Left lung (tissue), 8 donors: ENCODE results near the gene GNL2. TPM values are rescaled to one million over a fixed set of nuclear protein-coding genes. Genes with fewer than 3 reads are reported as not detected.

Experiments used
- polyA plus RNA-seq, 6 donors: library from polyadenylated mRNA; unstranded; fragments of 120-200 nt; gene quantifications; one replicate each; pipeline ENCODE4 v1.2.1, GENCODE V29; 2013; ENCODE audit not compliant: insufficient read length in 6 of 6
- total RNA-seq, 2 donors: library from RNA; stranded (reverse); fragmentation: NEBNext Ultra II Directional; extraction: Animal tissue kit (Norgen Biotek cat#: 25700); gene quantifications; one replicate each; pipeline ENCODE4 v1.2.1, GENCODE V29; 2021
- donor health status: DM: no; HTN: yes; CAD: no.
- donor health status: DM: no; HTN: no; CAD: no.

Gene GNL2
- total and polyA plus RNA-seq, 8 donors, result 32.2 to 70.8 (median 62.3) TPM

Other genes with a start within 250 kb of the GNL2 start
- 10 to 100 TPM; 10.2 to 28.0 TPM for gene ZC3H12A, start 121.4 kb downstream of the GNL2 start, total RNA-seq
- 1 to 10 TPM; 1.1 to 3.2 (median 1.9) TPM for gene ZC3H12A, start 121.4 kb downstream of the GNL2 start, polyA plus RNA-seq
- 10 to 100 TPM; 47.7 to 56.0 TPM for gene MEAF6, start 81.2 kb downstream of the GNL2 start, total RNA-seq
- 10 to 100 TPM; 84.2 to 94.7 (median 87.9) TPM for gene MEAF6, start 81.2 kb downstream of the GNL2 start, polyA plus RNA-seq
- gene SNIP1, start 41.6 kb downstream of the GNL2 start, total RNA-seq, result 10 to 100 TPM; 12.3 to 12.6 TPM
- 10 to 100 TPM; 12.3 to 17.3 (median 14.3) TPM for gene SNIP1, start 41.6 kb downstream of the GNL2 start, polyA plus RNA-seq
- gene DNALI1, start 39.0 kb downstream of the GNL2 start, total RNA-seq, result 10 to 100 TPM; 17.9 to 24.1 TPM
- gene DNALI1, start 39.0 kb downstream of the GNL2 start, polyA plus RNA-seq, result 10 to 100 TPM; 44.3 to 60.5 (median 51.6) TPM
- 1 to 10 TPM in 1 of 2 donors, under 1 TPM in 1; 0.52 to 1.2 TPM for gene RSPO1, start 39.0 kb upstream of the GNL2 start, total RNA-seq
- gene RSPO1, start 39.0 kb upstream of the GNL2 start, polyA plus RNA-seq, result 1 to 10 TPM in 5 of 6 donors, under 1 TPM in 1; 0.93 to 2.2 (median 1.6) TPM
- gene CDCA8, start 96.6 kb upstream of the GNL2 start, total RNA-seq, result 1 to 10 TPM; 3.4 to 5.8 TPM
- gene CDCA8, start 96.6 kb upstream of the GNL2 start, polyA plus RNA-seq, result 10 to 100 TPM; 12.9 to 32.6 (median 16.4) TPM
- 1 to 10 TPM; 2.3 to 3.2 TPM for gene EPHA10, start 169.2 kb upstream of the GNL2 start, total RNA-seq
- gene EPHA10, start 169.2 kb upstream of the GNL2 start, polyA plus RNA-seq, result under 1 TPM; 0.13 to 0.25 (median 0.18) TPM
- 10 to 100 TPM in 1 of 2 donors, 1 to 10 TPM in 1; 8.6 to 11.2 TPM for gene MANEAL, start 197.9 kb upstream of the GNL2 start, total RNA-seq
- gene MANEAL, start 197.9 kb upstream of the GNL2 start, polyA plus RNA-seq, result 1 to 10 TPM; 4.3 to 5.8 (median 5.2) TPM
- 10 to 100 TPM; 43.0 to 54.3 TPM for gene C1orf122, start 211.9 kb upstream of the GNL2 start, total RNA-seq
- gene C1orf122, start 211.9 kb upstream of the GNL2 start, polyA plus RNA-seq, result 10 to 100 TPM; 18.6 to 38.1 (median 26.0) TPM
- 10 to 100 TPM; 13.1 to 16.9 TPM for gene YRDC, start 212.3 kb upstream of the GNL2 start, total RNA-seq
- 10 to 100 TPM in 5 of 6 donors, 1 to 10 TPM in 1; 9.8 to 14.7 (median 11.9) TPM for gene YRDC, start 212.3 kb upstream of the GNL2 start, polyA plus RNA-seq